ENCODE data around the gene FEZ2.

DNA sequence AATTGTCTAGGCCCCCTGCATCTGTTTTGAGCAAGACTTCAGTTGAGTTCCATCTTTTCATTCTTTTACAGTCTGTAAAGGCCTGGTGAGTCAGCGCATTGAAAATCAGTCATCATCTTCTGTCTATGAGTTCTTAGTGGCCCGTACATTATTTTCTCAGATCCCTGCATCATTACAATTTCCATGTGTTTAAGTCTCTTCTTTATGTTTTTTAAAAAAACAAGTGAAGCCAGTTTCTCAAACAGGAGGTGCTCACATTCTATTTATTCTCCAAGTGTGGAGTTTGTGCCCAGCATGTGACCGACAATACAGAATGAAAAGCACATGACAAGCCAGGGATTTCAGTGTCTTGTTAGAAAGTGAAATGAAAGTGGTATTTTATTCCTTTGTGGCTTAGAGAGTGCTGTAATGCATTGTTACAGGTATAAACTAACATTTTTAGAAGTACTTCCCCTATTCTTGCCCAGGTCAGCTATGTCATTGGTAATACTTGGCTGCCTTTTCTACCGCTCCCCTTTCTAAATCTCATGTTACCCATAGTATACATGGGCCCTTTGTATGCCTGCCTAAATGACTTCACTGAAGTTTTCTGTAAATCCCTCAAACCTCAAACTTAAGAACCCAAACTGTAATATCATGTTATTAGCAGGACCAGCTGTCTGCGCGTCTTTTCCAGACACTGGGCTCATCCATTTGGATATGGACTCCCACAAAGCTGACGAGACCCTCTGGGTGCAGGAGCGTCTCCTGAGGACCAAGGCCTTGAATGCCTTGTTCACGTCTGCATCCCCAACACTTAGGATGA lies 67.6 kb downstream of the FEZ2 start:
- TF ChIP-seq, protein P1, sequence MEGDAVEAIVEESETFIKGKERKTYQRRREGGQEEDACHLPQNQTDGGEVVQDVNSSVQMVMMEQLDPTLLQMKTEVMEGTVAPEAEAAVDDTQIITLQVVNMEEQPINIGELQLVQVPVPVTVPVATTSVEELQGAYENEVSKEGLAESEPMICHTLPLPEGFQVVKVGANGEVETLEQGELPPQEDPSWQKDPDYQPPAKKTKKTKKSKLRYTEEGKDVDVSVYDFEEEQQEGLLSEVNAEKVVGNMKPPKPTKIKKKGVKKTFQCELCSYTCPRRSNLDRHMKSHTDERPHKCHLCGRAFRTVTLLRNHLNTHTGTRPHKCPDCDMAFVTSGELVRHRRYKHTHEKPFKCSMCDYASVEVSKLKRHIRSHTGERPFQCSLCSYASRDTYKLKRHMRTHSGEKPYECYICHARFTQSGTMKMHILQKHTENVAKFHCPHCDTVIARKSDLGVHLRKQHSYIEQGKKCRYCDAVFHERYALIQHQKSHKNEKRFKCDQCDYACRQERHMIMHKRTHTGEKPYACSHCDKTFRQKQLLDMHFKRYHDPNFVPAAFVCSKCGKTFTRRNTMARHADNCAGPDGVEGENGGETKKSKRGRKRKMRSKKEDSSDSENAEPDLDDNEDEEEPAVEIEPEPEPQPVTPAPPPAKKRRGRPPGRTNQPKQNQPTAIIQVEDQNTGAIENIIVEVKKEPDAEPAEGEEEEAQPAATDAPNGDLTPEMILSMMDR (IDR thresholded peaks at IDR 0.05): no peak
- TF ChIP-seq, protein P2, sequence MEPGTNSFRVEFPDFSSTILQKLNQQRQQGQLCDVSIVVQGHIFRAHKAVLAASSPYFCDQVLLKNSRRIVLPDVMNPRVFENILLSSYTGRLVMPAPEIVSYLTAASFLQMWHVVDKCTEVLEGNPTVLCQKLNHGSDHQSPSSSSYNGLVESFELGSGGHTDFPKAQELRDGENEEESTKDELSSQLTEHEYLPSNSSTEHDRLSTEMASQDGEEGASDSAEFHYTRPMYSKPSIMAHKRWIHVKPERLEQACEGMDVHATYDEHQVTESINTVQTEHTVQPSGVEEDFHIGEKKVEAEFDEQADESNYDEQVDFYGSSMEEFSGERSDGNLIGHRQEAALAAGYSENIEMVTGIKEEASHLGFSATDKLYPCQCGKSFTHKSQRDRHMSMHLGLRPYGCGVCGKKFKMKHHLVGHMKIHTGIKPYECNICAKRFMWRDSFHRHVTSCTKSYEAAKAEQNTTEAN (CRISPR knock-in tag; IDR thresholded peaks at IDR 0.05): no peak
- TF ChIP-seq CREB1 (CRISPR knock-in tag; IDR thresholded peaks at IDR 0.05): no peak
- TF ChIP-seq, protein P3, sequence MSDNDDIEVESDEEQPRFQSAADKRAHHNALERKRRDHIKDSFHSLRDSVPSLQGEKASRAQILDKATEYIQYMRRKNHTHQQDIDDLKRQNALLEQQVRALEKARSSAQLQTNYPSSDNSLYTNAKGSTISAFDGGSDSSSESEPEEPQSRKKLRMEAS (CRISPR knock-in tag; IDR thresholded peaks at IDR 0.05): no peak
- TF ChIP-seq MXD4 (CRISPR knock-in tag; IDR thresholded peaks at IDR 0.05; ENCODE audit: borderline replicate concordance): no peak
- no peak for TF ChIP-seq TEAD4 (CRISPR knock-in tag; IDR thresholded peaks at IDR 0.05)

Data from WTC11 (cell line).